Right renal pelvis (tissue), 4 donors: ENCODE measurements around the gene SORBS1. TPM values are rescaled to one million over a fixed set of nuclear protein-coding genes. Genes with fewer than 3 reads are reported as not detected.

Experiments
- DNase-seq, 4 donors: peaks; one replicate each; pipeline ENCODE4 v3.0.0-alpha.2; 2013; ENCODE audit warnings: low read depth in 4 of 4, low spot score in 3 of 4, missing footprints in 1 of 4
- polyA plus RNA-seq, 4 donors: library from polyadenylated mRNA; unstranded; fragments of 120-200 nt; gene quantifications; one replicate each; pipeline ENCODE4 v1.2.1, GENCODE V29; 2013; ENCODE audit not compliant: insufficient read length in 4 of 4

SORBS1 gene
- polyA plus RNA-seq, 4 donors, result 26.6 to 32.2 (median 30.3) TPM

- DNase-seq, result no peak
Measured at GRCh38 chr10:95304976-95305375, 256.2 kb downstream of the SORBS1 start.

GRCh38 chr10:95304463-95304862 lies 256.7 kb downstream of the SORBS1 start:
- DNase-seq, result no peak

GRCh38 chr10:95303950-95304349 lies 257.2 kb downstream of the SORBS1 start:
- no peak for DNase-seq

- DNase-seq, result no peak
Measured at GRCh38 chr10:95303535-95303934, 257.6 kb downstream of the SORBS1 start.

- no peak for DNase-seq
Measured at GRCh38 chr10:95300022-95300539, 261.1 kb downstream of the SORBS1 start.

- no peak for DNase-seq
Measured at GRCh38 chr10:95297402-95297801, 263.8 kb downstream of the SORBS1 start.

GRCh38 chr10:95296764-95297163 lies 264.4 kb downstream of the SORBS1 start:
- no peak for DNase-seq

GRCh38 chr10:95295031-95295755 lies 266.0 kb downstream of the SORBS1 start:
- DNase-seq, result no peak

GRCh38 chr10:95293631-95294030 lies 267.5 kb downstream of the SORBS1 start:
- DNase-seq, result no peak

GRCh38 chr10:95291365-95292039 lies 269.7 kb downstream of the SORBS1 start:
- no peak for DNase-seq

GRCh38 chr10:95290461-95291364 lies 270.5 kb downstream of the SORBS1 start, which contains the start of gene PDLIM1:
PDLIM1 (minus strand) TSS chr10:95291003; CDS start chr10:95290915, 88 bp downstream.
- no peak for DNase-seq

GRCh38 chr10:95289921-95290421 lies 271.2 kb downstream of the SORBS1 start:
- DNase-seq, result no peak

GRCh38 chr10:95289003-95289920 lies 271.9 kb downstream of the SORBS1 start:
- no peak for DNase-seq

- DNase-seq, result no peak
Measured at GRCh38 chr10:95288303-95288702, 272.9 kb downstream of the SORBS1 start.

GRCh38 chr10:95287281-95287680 lies 273.9 kb downstream of the SORBS1 start:
- no peak for DNase-seq

- DNase-seq, result no peak
Measured at GRCh38 chr10:95286707-95287106, 274.5 kb downstream of the SORBS1 start.

GRCh38 chr10:95285556-95285955 lies 275.6 kb downstream of the SORBS1 start:
- no peak for DNase-seq

- no peak for DNase-seq
Measured at GRCh38 chr10:95284807-95285206, 276.4 kb downstream of the SORBS1 start.

- DNase-seq, result no peak
Measured at GRCh38 chr10:95282107-95282506, 279.1 kb downstream of the SORBS1 start.

- no peak for DNase-seq
Measured at GRCh38 chr10:95281206-95281605, 280.0 kb downstream of the SORBS1 start.
